GM19025 (cell line): ENCODE measurements around the gene PARP2.
"Not testable (repeated sequence)": the region's sequence is repeated elsewhere in the genome, so short reads cannot be mapped to it uniquely, and the experiment has no call there.

Experiments used
- ATAC-seq: cut with Tn5 transposase; IDR thresholded peaks from one replicate; pipeline ENCODE4 v1.9.1; 2021; ENCODE audit warnings: mild to moderate bottlenecking, low read depth, moderate library complexity; ENCODE audit not compliant: unreplicated experiment

The PARP2 gene

GRCh38 chr14:20345366-20345765 is 1.9 kb downstream of the PARP2 start:
- ATAC-seq = no peak

- no peak for ATAC-seq
These were observed 3.3 kb downstream of the PARP2 start for GRCh38 chr14:20346713-20347112.

GRCh38 chr14:20347747-20348146 is 4.3 kb downstream of the PARP2 start:
- no peak for ATAC-seq

- ATAC-seq = no peak
These were observed 6.8 kb downstream of the PARP2 start for GRCh38 chr14:20350282-20350681.

GRCh38 chr14:20350860-20351259 is 7.4 kb downstream of the PARP2 start:
- ATAC-seq = no peak

GRCh38 chr14:20356422-20356821 is 13.0 kb downstream of the PARP2 start:
- ATAC-seq = no peak

GRCh38 chr14:20358474-20358873 is 15.0 kb downstream of the PARP2 start:
- not testable (repeated sequence) for ATAC-seq

GRCh38 chr14:20365928-20366327 is 22.5 kb downstream of the PARP2 start:
- ATAC-seq = no peak

- ATAC-seq = no peak
These were observed 29.4 kb downstream of the PARP2 start for GRCh38 chr14:20372796-20373195.

GRCh38 chr14:20375471-20375870 is 32.0 kb downstream of the PARP2 start:
- no peak for ATAC-seq

- ATAC-seq = no peak
These were observed 32.7 kb downstream of the PARP2 start for GRCh38 chr14:20376071-20376588.

GRCh38 chr14:20377171-20377570 is 33.7 kb downstream of the PARP2 start:
- no peak for ATAC-seq

- ATAC-seq = no peak
These were observed 36.3 kb downstream of the PARP2 start for GRCh38 chr14:20379743-20380142.

- no peak for ATAC-seq
These were observed 37.2 kb downstream of the PARP2 start for GRCh38 chr14:20380681-20381080.

- no peak for ATAC-seq
These were observed 37.9 kb downstream of the PARP2 start for GRCh38 chr14:20381341-20381740.

GRCh38 chr14:20382526-20382925 is 39.1 kb downstream of the PARP2 start:
- ATAC-seq = no peak

GRCh38 chr14:20383032-20383431 is 39.6 kb downstream of the PARP2 start:
- no peak for ATAC-seq

- no peak for ATAC-seq
These were observed 40.2 kb downstream of the PARP2 start for GRCh38 chr14:20383636-20384035.

- no peak for ATAC-seq
These were observed 40.9 kb downstream of the PARP2 start for GRCh38 chr14:20384321-20384720.

- ATAC-seq = no peak
These were observed 41.5 kb downstream of the PARP2 start for GRCh38 chr14:20384886-20385285.

- no peak for ATAC-seq
These were observed 42.9 kb downstream of the PARP2 start for GRCh38 chr14:20386276-20386855.

- no peak for ATAC-seq
These were observed 44.1 kb downstream of the PARP2 start for GRCh38 chr14:20387576-20387975.

GRCh38 chr14:20388159-20388558 is 44.7 kb downstream of the PARP2 start:
- no peak for ATAC-seq
